Gastrocnemius medialis (tissue), 4 donors: ENCODE results near the gene OR52M1. TPM values are rescaled to one million over a fixed set of nuclear protein-coding genes. Genes with fewer than 3 reads are reported as not detected.

Experiments used
- ATAC-seq, 2 donors: fragments of 150-250 bp; one replicate each; pipeline ENCODE4 v1.9.1; 2016
- DNase-seq, 2 donors: peaks; one replicate each; pipeline ENCODE4 v3.0.0-alpha.2; 2019
- H3K27ac ChIP-seq, 4 donors: fragments of 200-600 bp; sonication (generic); 1 replicate in 1 of 4; 2 replicates in 3 of 4; pipeline ENCODE4 v1.5.1; 2016 to 2018; ENCODE audit warnings: mild to moderate bottlenecking in 2 of 4, moderate library complexity in 1 of 4
- H3K27me3 ChIP-seq, 3 donors: fragments of 200-600 bp; sonication (generic) in 2 of 3; 1 replicate in 1 of 3; 2 replicates in 2 of 3; pipeline versions ENCODE4 v1.5.1 to v1.6.0; 2016 to 2019; ENCODE audit warnings: mild to moderate bottlenecking in 1 of 3, moderate library complexity in 1 of 3
- H3K36me3 ChIP-seq, 2 donors: fragments of 200-600 bp; sonication (generic) in 1 of 2; one replicate each; pipeline ENCODE4 v1.5.1; 2017 to 2018
- H3K4me1 ChIP-seq, 2 donors: fragments of 200-600 bp; sonication (generic) in 1 of 2; one replicate each; pipeline ENCODE4 v1.5.1; 2016 to 2017; ENCODE audit warnings: mild to moderate bottlenecking in 2 of 2
- H3K4me3 ChIP-seq, 4 donors: fragments of 200-600 bp; sonication (generic) in 3 of 4; 1 replicate in 1 of 4; 2 replicates in 3 of 4; pipeline ENCODE4 v1.5.1; 2016 to 2019; ENCODE audit warnings: mild to moderate bottlenecking in 2 of 4
- H3K9me3 ChIP-seq, 3 donors: fragments of 200-600 bp; sonication (generic) in 2 of 3; 1 replicate in 1 of 3; 2 replicates in 2 of 3; pipeline ENCODE4 v1.5.1; 2016 to 2019
- POLR2A ChIP-seq, 2 donors: fragments of 450-650 bp; IDR thresholded peaks; one replicate each; pipeline ENCODE4 v1.6.1; 2017; ENCODE audit warnings: antibody characterized with exemption in 2 of 2, mild to moderate bottlenecking in 2 of 2, moderate library complexity in 2 of 2
- in situ Hi-C, 4 donors: fragments of 200-750 bp; cut with MboI; loops; one replicate each; pipeline versions ENCODE4 v1.15.0 to v1.8.0; 2017; ENCODE audit warnings: low sequenced_read_pairs in 4 of 4
- intact Hi-C: fragments of 100-400 bp; cut with DNase I; formaldehyde crosslinking; loops from one replicate; pipeline ENCODE4 v1.15.1; 2023; ENCODE audit warnings: low total_unique reads
- total RNA-seq, 4 donors: library from RNA; depleted of rRNA; stranded (reverse); fragments of >200 nt; gene quantifications; one replicate each; pipeline versions ENCODE4 v1.1.0 to v1.2.3, GENCODE V29; 2016
- TF ChIP-seq, protein P1 (sequence below), 5 experiments: fragments of 450-650 bp in 3 of 5; fragments of 200-600 bp in 2 of 5; sonication (generic) in 2 of 5; IDR thresholded peaks in 4 of 5; conservative IDR thresholded peaks in 1 of 5; 1 replicate in 4 of 5; 2 replicates in 1 of 5; pipeline ENCODE4 v1.5.1; 2016 to 2019; ENCODE audit warnings: antibody characterized with exemption in 5 of 5, mild to moderate bottlenecking in 3 of 5, moderate library complexity in 3 of 5

OR52M1 gene, protein sequence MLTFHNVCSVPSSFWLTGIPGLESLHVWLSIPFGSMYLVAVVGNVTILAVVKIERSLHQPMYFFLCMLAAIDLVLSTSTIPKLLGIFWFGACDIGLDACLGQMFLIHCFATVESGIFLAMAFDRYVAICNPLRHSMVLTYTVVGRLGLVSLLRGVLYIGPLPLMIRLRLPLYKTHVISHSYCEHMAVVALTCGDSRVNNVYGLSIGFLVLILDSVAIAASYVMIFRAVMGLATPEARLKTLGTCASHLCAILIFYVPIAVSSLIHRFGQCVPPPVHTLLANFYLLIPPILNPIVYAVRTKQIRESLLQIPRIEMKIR
- total RNA-seq, result not detected

DNA sequence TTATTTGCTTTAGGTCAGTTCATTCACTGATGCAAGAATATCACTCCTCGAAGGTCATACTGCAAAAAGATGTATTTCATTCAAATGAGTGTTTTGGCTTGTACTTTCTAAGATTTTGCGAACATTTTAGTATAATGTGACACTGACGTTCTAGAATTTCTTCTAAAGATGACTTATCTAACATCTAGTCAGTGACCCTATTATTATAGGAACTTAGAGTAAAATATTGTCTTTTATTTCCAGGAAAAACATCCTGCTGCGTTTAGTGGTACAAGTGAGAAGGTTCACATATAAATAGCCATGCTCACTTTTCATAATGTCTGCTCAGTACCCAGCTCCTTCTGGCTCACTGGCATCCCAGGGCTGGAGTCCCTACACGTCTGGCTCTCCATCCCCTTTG, at the start of gene OR52M1:
TSS of gene OR52M1 (plus strand) at position 301 of the 400 bp plus-strand sequence. CDS start at position 301, 0 bp downstream.
- no peak within 1 kb of the TSS for H3K4me3 ChIP-seq
- no peak for DNase-seq
- H3K4me1 ChIP-seq, result no peaks in the 10 kb centered on the region
- in situ Hi-C loops, result no loop called here
- no peaks in the 10 kb centered on the region for H3K36me3 ChIP-seq
- ATAC-seq, result no peak
- intact Hi-C loops, result no loop called here
- TF ChIP-seq POLR2A (IDR thresholded peaks at IDR 0.05), result no peak
- TF ChIP-seq, protein P1, sequence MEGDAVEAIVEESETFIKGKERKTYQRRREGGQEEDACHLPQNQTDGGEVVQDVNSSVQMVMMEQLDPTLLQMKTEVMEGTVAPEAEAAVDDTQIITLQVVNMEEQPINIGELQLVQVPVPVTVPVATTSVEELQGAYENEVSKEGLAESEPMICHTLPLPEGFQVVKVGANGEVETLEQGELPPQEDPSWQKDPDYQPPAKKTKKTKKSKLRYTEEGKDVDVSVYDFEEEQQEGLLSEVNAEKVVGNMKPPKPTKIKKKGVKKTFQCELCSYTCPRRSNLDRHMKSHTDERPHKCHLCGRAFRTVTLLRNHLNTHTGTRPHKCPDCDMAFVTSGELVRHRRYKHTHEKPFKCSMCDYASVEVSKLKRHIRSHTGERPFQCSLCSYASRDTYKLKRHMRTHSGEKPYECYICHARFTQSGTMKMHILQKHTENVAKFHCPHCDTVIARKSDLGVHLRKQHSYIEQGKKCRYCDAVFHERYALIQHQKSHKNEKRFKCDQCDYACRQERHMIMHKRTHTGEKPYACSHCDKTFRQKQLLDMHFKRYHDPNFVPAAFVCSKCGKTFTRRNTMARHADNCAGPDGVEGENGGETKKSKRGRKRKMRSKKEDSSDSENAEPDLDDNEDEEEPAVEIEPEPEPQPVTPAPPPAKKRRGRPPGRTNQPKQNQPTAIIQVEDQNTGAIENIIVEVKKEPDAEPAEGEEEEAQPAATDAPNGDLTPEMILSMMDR (IDR thresholded peaks at IDR 0.05 in 4 of 5, conservative IDR thresholded peaks at IDR 0.05 in 1 of 5), result no peak
- H3K27ac ChIP-seq, result no peak within 1 kb of the TSS
- no peaks in the 10 kb centered on the region for H3K9me3 ChIP-seq
- H3K27me3 ChIP-seq, result no peaks in the 10 kb centered on the region

DNA sequence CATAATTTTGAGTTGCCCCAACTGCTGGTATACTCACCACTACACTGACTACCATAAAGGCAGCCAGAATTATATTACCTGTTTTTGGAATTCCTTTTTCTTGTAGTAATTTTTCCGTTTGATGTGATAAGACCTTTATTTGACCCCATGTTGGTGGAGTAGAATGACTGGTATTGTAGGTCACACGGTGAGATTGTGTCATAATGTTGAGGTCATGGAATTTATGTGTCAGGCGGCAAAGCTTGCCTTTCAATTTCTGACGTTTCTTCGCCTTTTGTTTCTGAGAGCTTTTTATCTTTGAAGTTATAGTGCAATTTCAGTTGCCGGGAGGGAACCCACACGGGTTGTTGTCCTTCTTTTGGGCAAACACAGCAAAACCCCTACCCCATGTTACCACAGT, 49.5 kb upstream of the OR52M1 start:
- in situ Hi-C loops, result no loop called here
- intact Hi-C loops, result no loop called here

DNA sequence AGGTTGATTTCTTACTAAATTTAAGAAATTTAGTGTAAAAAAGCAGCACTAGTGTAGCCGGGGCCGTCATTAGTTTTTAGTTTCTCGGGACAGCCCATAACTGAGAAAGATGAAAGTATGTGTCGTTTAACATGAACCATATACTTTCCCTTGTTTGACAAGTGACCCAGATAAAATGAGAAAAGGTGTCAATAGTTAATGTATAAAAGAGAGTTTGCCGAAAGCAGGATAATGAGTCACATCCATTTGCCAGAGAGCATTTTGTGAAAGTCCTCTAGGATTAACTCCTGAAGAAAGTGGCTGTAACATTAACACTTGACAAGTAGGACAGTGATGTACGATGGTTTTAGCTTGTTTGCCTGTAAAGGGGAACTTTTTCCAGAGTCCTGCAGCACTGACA, 49.0 kb upstream of the OR52M1 start:
- intact Hi-C loops, result no loop called here
- Histone ChIP-seq H3K4me3 (no peak overlapping the region), H3K27me3 (peaks cover 0 to 4% (median 2%) of the 10 kb centered on the region in 3 donors), H3K4me1 (no peaks in the 10 kb centered on the region), H3K36me3 (no peaks in the 10 kb centered on the region), H3K9me3 (no peaks in the 10 kb centered on the region), H3K27ac (no peak overlapping the region)
- in situ Hi-C loops, result no loop called here
- DNase-seq, result no peak
- no peak for TF ChIP-seq POLR2A (IDR thresholded peaks at IDR 0.05)
- TF ChIP-seq, protein P1 (IDR thresholded peaks at IDR 0.05 in 4 of 5, conservative IDR thresholded peaks at IDR 0.05 in 1 of 5), result no peak
- no peak for ATAC-seq

More for the DNA sequence above, 49.5 kb upstream of the OR52M1 start:
- TF ChIP-seq, protein P1 (IDR thresholded peaks at IDR 0.05 in 4 of 5, conservative IDR thresholded peaks at IDR 0.05 in 1 of 5), result no peak
- TF ChIP-seq POLR2A (IDR thresholded peaks at IDR 0.05), result no peak
- H3K9me3 ChIP-seq, result no peaks in the 10 kb centered on the region
- H3K4me3 ChIP-seq, result no peak overlapping the region
- ATAC-seq (no peak), DNase-seq (no peak)
- no peaks in the 10 kb centered on the region for H3K36me3 ChIP-seq
- H3K27me3 ChIP-seq, result peaks cover 0 to 4% (median 0%) of the 10 kb centered on the region in 3 donors
- no peaks in the 10 kb centered on the region for H3K4me1 ChIP-seq
- no peak overlapping the region for H3K27ac ChIP-seq

DNA sequence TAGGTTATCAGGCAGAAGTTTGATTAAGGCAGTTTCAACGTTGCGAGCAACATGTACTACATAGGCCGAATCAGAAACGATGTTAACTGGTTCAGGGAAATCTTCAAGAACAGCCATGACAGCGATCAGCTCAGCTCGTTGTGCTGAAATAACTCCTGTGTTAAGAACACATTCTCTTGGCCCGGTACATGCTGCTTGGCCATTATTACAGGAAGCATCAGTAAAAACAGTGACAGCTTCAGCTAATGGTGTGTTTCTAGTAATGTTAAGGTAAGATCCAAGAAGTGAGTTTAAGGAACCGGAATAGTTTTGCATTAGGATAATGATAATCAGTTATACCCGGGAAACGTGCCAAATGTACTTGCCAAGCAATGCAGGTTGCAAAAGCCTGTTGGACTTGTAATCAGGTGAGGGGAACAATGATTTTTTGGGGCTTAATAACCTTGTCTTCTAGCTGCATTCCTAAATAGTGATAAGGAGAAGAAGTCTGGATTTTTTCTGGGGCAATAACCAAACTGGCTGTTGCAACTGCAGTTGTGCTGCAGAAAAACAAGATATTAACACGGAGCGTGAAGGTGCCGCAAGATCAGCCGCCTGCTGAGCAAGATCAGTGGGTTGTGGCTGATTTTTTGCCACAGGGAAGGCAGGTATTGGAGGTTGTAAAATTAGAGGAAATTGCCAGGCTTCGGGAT, 48.3 kb upstream of the OR52M1 start:
- in situ Hi-C loops (no loop called here), intact Hi-C loops (no loop called here)
- no peak overlapping the region for H3K27ac ChIP-seq
- no peaks in the 10 kb centered on the region for H3K9me3 ChIP-seq
- no peaks in the 10 kb centered on the region for H3K4me1 ChIP-seq
- H3K4me3 ChIP-seq, result no peak overlapping the region
- no peaks in the 10 kb centered on the region for H3K36me3 ChIP-seq
- DNase-seq (no peak), ATAC-seq (no peak)
- TF ChIP-seq, protein P1 (IDR thresholded peaks at IDR 0.05 in 4 of 5, conservative IDR thresholded peaks at IDR 0.05 in 1 of 5), result no peak
- no peak for TF ChIP-seq POLR2A (IDR thresholded peaks at IDR 0.05)
- peaks cover 0 to 4% (median 2%) of the 10 kb centered on the region in 3 donors for H3K27me3 ChIP-seq
